C4-2B (cell line): Measurements from ENCODE around the gene OR10G8.

ENCODE experiments used
- CTCF ChIP-seq: fragments of 450-650 bp; conservative IDR thresholded peaks from 2 replicates; pipeline ENCODE4 v1.5.1; 2017; ENCODE audit warnings: mild to moderate bottlenecking
- ZFX ChIP-seq: fragments of 450-650 bp; IDR thresholded peaks from 2 replicates; pipeline ENCODE4 v1.6.1; 2017

- TF ChIP-seq CTCF = no peak
- no peak for TF ChIP-seq ZFX
Observed at GRCh38 chr11:124041254-124041653, 14.7 kb downstream of the OR10G8 start, which contains the start of gene OR10G7.
